Measurements from ENCODE around the gene NPNT. TPM values are rescaled to one million over a fixed set of nuclear protein-coding genes. Genes with fewer than 3 reads are reported as not detected.

NPNT gene
- polyA plus RNA-seq, 1 of the 3 experiments (the other 2 are of a cell fraction): not detected

DNA sequence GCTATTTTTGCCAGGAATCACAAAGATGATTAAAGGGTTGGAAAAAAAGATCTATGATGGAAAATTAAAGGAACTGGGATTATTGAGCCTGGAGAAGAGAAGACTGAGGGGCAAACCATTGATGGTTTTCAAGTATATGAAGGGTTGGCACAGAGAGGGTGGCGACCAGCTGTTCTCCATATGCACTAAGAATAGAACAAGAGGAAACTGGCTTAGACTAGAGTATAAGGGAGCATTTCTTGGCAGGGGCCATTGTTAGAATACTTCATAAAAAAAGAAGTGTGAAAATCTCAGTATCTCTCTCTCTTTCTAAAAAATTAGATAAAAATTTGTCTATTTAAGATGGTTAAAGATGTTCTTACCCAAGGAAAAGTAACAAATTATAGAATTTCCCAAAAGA is 75.1 kb downstream of the NPNT start:
- no peaks in the 10 kb centered on the region for H3K27me3 ChIP-seq (ENCODE audit: insufficient read depth)
- H3K4me1 ChIP-seq (ENCODE audit: control insufficient read depth in 1 of 2, insufficient read depth in 2 of 2, low read depth in 1 of 2, low read length in 1 of 2): peaks cover 0 to 4% of the 10 kb centered on the region in 2 experiments; a peak in 2 of 4 replicates
- no peak overlapping the region for H2AFZ ChIP-seq (ENCODE audit: low read depth)
- no peak overlapping the region for H3K27ac ChIP-seq (ENCODE audit: low read depth in 2 of 2, low read length in 1 of 2)
- POLR2A ChIA-PET: no interaction called here
- no peaks in the 10 kb centered on the region for H3K9me3 ChIP-seq
- H3K36me3 ChIP-seq (replicated peaks in 1 of 2; ENCODE audit: control insufficient read depth in 1 of 2, insufficient read depth in 2 of 2, low read length in 1 of 2): no peaks in the 10 kb centered on the region
- H3F3A ChIP-seq (replicated peaks; ENCODE audit: insufficient read depth): no peaks in the 10 kb centered on the region
- TF ChIP-seq, protein P1, sequence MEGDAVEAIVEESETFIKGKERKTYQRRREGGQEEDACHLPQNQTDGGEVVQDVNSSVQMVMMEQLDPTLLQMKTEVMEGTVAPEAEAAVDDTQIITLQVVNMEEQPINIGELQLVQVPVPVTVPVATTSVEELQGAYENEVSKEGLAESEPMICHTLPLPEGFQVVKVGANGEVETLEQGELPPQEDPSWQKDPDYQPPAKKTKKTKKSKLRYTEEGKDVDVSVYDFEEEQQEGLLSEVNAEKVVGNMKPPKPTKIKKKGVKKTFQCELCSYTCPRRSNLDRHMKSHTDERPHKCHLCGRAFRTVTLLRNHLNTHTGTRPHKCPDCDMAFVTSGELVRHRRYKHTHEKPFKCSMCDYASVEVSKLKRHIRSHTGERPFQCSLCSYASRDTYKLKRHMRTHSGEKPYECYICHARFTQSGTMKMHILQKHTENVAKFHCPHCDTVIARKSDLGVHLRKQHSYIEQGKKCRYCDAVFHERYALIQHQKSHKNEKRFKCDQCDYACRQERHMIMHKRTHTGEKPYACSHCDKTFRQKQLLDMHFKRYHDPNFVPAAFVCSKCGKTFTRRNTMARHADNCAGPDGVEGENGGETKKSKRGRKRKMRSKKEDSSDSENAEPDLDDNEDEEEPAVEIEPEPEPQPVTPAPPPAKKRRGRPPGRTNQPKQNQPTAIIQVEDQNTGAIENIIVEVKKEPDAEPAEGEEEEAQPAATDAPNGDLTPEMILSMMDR (IDR thresholded peaks at IDR 0.05): no peak
- TF ChIP-seq, protein P2, sequence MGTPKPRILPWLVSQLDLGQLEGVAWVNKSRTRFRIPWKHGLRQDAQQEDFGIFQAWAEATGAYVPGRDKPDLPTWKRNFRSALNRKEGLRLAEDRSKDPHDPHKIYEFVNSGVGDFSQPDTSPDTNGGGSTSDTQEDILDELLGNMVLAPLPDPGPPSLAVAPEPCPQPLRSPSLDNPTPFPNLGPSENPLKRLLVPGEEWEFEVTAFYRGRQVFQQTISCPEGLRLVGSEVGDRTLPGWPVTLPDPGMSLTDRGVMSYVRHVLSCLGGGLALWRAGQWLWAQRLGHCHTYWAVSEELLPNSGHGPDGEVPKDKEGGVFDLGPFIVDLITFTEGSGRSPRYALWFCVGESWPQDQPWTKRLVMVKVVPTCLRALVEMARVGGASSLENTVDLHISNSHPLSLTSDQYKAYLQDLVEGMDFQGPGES (IDR thresholded peaks at IDR 0.05; ENCODE audit: low read depth, low read length): no peak
- TF ChIP-seq SIN3A (IDR thresholded peaks at IDR 0.05; ENCODE audit: borderline replicate concordance, low read depth, low read length) (no peak), GABPA (IDR thresholded peaks at IDR 0.05; ENCODE audit: low read depth) (no peak), MXI1 (IDR thresholded peaks at IDR 0.05; ENCODE audit: low read depth, low read length) (no peak), JUND (IDR thresholded peaks at IDR 0.05) (no peak), ELF1 (IDR thresholded peaks at IDR 0.05) (no peak), EZH2phosphoT487 (IDR thresholded peaks at IDR 0.05; ENCODE audit: borderline replicate concordance, low read depth) (no peak)
- TF ChIP-seq, protein P3, sequence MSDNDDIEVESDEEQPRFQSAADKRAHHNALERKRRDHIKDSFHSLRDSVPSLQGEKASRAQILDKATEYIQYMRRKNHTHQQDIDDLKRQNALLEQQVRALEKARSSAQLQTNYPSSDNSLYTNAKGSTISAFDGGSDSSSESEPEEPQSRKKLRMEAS (IDR thresholded peaks at IDR 0.05; ENCODE audit: low read depth): no peak
- TF ChIP-seq, protein P4, sequence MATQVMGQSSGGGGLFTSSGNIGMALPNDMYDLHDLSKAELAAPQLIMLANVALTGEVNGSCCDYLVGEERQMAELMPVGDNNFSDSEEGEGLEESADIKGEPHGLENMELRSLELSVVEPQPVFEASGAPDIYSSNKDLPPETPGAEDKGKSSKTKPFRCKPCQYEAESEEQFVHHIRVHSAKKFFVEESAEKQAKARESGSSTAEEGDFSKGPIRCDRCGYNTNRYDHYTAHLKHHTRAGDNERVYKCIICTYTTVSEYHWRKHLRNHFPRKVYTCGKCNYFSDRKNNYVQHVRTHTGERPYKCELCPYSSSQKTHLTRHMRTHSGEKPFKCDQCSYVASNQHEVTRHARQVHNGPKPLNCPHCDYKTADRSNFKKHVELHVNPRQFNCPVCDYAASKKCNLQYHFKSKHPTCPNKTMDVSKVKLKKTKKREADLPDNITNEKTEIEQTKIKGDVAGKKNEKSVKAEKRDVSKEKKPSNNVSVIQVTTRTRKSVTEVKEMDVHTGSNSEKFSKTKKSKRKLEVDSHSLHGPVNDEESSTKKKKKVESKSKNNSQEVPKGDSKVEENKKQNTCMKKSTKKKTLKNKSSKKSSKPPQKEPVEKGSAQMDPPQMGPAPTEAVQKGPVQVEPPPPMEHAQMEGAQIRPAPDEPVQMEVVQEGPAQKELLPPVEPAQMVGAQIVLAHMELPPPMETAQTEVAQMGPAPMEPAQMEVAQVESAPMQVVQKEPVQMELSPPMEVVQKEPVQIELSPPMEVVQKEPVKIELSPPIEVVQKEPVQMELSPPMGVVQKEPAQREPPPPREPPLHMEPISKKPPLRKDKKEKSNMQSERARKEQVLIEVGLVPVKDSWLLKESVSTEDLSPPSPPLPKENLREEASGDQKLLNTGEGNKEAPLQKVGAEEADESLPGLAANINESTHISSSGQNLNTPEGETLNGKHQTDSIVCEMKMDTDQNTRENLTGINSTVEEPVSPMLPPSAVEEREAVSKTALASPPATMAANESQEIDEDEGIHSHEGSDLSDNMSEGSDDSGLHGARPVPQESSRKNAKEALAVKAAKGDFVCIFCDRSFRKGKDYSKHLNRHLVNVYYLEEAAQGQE (IDR thresholded peaks at IDR 0.05; ENCODE audit: low read depth, low read length): no peak
- TF ChIP-seq, protein P5, sequence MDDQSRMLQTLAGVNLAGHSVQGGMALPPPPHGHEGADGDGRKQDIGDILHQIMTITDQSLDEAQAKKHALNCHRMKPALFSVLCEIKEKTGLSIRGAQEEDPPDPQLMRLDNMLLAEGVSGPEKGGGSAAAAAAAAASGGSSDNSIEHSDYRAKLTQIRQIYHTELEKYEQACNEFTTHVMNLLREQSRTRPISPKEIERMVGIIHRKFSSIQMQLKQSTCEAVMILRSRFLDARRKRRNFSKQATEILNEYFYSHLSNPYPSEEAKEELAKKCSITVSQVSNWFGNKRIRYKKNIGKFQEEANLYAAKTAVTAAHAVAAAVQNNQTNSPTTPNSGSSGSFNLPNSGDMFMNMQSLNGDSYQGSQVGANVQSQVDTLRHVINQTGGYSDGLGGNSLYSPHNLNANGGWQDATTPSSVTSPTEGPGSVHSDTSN (IDR thresholded peaks at IDR 0.05): no peak
- TF ChIP-seq, protein P6, sequence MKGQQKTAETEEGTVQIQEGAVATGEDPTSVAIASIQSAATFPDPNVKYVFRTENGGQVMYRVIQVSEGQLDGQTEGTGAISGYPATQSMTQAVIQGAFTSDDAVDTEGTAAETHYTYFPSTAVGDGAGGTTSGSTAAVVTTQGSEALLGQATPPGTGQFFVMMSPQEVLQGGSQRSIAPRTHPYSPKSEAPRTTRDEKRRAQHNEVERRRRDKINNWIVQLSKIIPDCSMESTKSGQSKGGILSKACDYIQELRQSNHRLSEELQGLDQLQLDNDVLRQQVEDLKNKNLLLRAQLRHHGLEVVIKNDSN (IDR thresholded peaks at IDR 0.05; ENCODE audit: borderline replicate concordance, low read depth): no peak
- TF ChIP-seq, protein P7, sequence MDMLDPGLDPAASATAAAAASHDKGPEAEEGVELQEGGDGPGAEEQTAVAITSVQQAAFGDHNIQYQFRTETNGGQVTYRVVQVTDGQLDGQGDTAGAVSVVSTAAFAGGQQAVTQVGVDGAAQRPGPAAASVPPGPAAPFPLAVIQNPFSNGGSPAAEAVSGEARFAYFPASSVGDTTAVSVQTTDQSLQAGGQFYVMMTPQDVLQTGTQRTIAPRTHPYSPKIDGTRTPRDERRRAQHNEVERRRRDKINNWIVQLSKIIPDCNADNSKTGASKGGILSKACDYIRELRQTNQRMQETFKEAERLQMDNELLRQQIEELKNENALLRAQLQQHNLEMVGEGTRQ (IDR thresholded peaks at IDR 0.05; ENCODE audit: borderline replicate concordance, low read depth, low read length): no peak
- CTCF ChIA-PET: no interaction called here
- no peaks in the 10 kb centered on the region for H4K20me1 ChIP-seq (ENCODE audit: insufficient read depth)
- WGBS (ENCODE audit: low lambda C conversion rate): 86% methylated on average over 1 of the region's 1 CpG
- H3K79me2 ChIP-seq (ENCODE audit: insufficient read depth): no peaks in the 10 kb centered on the region
- H3K9me2 ChIP-seq: no peaks in the 10 kb centered on the region
- H3K4me3 ChIP-seq (ENCODE audit: low read depth in 2 of 2, low read length in 1 of 2): no peak overlapping the region
- H3K4me2 ChIP-seq: no peak overlapping the region
- DNase-seq: no peak
- no peak overlapping the region for H3K9ac ChIP-seq

All from SK-N-SH (cell line).